ENCODE measurements around the gene GNAS-AS1.
"Not testable (repeated sequence)": the region's sequence is repeated elsewhere in the genome, so short reads cannot be mapped to it uniquely, and the experiment has no call there.

GNAS-AS1 gene

GRCh38 chr20:58837717-58838116 lies 13.0 kb downstream of the GNAS-AS1 start:
- no peak overlapping the region for H3K27ac Mint-ChIP-seq
- peak; percentile 75 for ATAC-seq
- no peaks in the 10 kb centered on the region for H3K36me3 Mint-ChIP-seq
- DNase-seq (ENCODE audit: low spot score in 2 of 2): no peak
- H3K4me3 Mint-ChIP-seq: no peak overlapping the region
- H3K4me1 Mint-ChIP-seq: peaks cover 18% of the 10 kb centered on the region
- no peaks in the 10 kb centered on the region for H3K9me3 Mint-ChIP-seq

GRCh38 chr20:58836616-58837204 lies 14.0 kb downstream of the GNAS-AS1 start:
- ATAC-seq: no peak
- Mint-ChIP-seq H3K36me3 (no peaks in the 10 kb centered on the region), H3K27ac (no peak overlapping the region), H3K9me3 (no peaks in the 10 kb centered on the region), H3K4me3 (no peak overlapping the region), H3K4me1 (peaks cover 18% of the 10 kb centered on the region)
- no peak for DNase-seq (ENCODE audit: low spot score in 2 of 2)

- H3K36me3 Mint-ChIP-seq: peaks cover 8% of the 10 kb centered on the region
- H3K4me3 Mint-ChIP-seq: no peak overlapping the region
- H3K9me3 Mint-ChIP-seq: peaks cover 2% of the 10 kb centered on the region
- ATAC-seq (peak; percentile 41), DNase-seq (ENCODE audit: low spot score in 2 of 2) (no peak)
- no peak overlapping the region for H3K27ac Mint-ChIP-seq
- H3K4me1 Mint-ChIP-seq: peaks cover 21% of the 10 kb centered on the region
Measured at GRCh38 chr20:58835231-58835630, 15.5 kb downstream of the GNAS-AS1 start.

- H3K9me3 Mint-ChIP-seq: peaks cover 6% of the 10 kb centered on the region
- no peak overlapping the region for H3K27ac Mint-ChIP-seq
- peaks cover 15% of the 10 kb centered on the region for H3K36me3 Mint-ChIP-seq
- no peak overlapping the region for H3K4me3 Mint-ChIP-seq
- peaks cover 12% of the 10 kb centered on the region for H3K4me1 Mint-ChIP-seq
- no peak for DNase-seq (ENCODE audit: low spot score in 2 of 2)
- no peak for ATAC-seq
Measured at GRCh38 chr20:58833921-58834320, 16.8 kb downstream of the GNAS-AS1 start.

- DNase-seq (ENCODE audit: low spot score in 2 of 2) (no peak), ATAC-seq (no peak)
- no peak overlapping the region for H3K27ac Mint-ChIP-seq
- H3K4me1 Mint-ChIP-seq: peaks cover 8% of the 10 kb centered on the region
- peaks cover 15% of the 10 kb centered on the region for H3K36me3 Mint-ChIP-seq
- no peak overlapping the region for H3K4me3 Mint-ChIP-seq
- peaks cover 6% of the 10 kb centered on the region for H3K9me3 Mint-ChIP-seq
Measured at GRCh38 chr20:58832457-58832856, 18.2 kb downstream of the GNAS-AS1 start.

GRCh38 chr20:58829531-58829941 lies 21.2 kb downstream of the GNAS-AS1 start:
- Mint-ChIP-seq H3K4me1 (peaks cover 6% of the 10 kb centered on the region), H3K9me3 (peaks cover 6% of the 10 kb centered on the region), H3K36me3 (peaks cover 15% of the 10 kb centered on the region), H3K27ac (peak overlapping the region; percentile 88), H3K4me3 (no peak overlapping the region)
- ATAC-seq (no peak), DNase-seq (ENCODE audit: low spot score in 2 of 2) (no peak)

- not testable (repeated sequence) for H3K9me3 Mint-ChIP-seq; ATAC-seq; H3K4me3 Mint-ChIP-seq; H3K27ac Mint-ChIP-seq; H3K4me1 Mint-ChIP-seq; DNase-seq (ENCODE audit: low spot score in 2 of 2)
- peaks cover 15% of the 10 kb centered on the region for H3K36me3 Mint-ChIP-seq
Measured at GRCh38 chr20:58828804-58829203, 21.9 kb downstream of the GNAS-AS1 start.

- H3K27ac Mint-ChIP-seq: no peak overlapping the region
- ATAC-seq (no peak), DNase-seq (ENCODE audit: low spot score in 2 of 2) (no peak)
- peaks cover 6% of the 10 kb centered on the region for H3K9me3 Mint-ChIP-seq
- H3K4me1 Mint-ChIP-seq: peaks cover 6% of the 10 kb centered on the region
- H3K36me3 Mint-ChIP-seq: peaks cover 15% of the 10 kb centered on the region
- H3K4me3 Mint-ChIP-seq: no peak overlapping the region
Measured at GRCh38 chr20:58828136-58828535, 22.6 kb downstream of the GNAS-AS1 start.

GRCh38 chr20:58826271-58826670 lies 24.4 kb downstream of the GNAS-AS1 start:
- Mint-ChIP-seq H3K4me1 (peaks cover 6% of the 10 kb centered on the region), H3K36me3 (peaks cover 15% of the 10 kb centered on the region), H3K4me3 (no peak overlapping the region), H3K9me3 (peaks cover 6% of the 10 kb centered on the region), H3K27ac (no peak overlapping the region)
- DNase-seq (ENCODE audit: low spot score in 2 of 2) (no peak), ATAC-seq (no peak)

- Mint-ChIP-seq H3K4me3 (no peak overlapping the region), H3K36me3 (peaks cover 9% of the 10 kb centered on the region), H3K27ac (no peak overlapping the region), H3K4me1 (peaks cover 2% of the 10 kb centered on the region), H3K9me3 (peaks cover 4% of the 10 kb centered on the region)
- DNase-seq (ENCODE audit: low spot score in 2 of 2) (no peak), ATAC-seq (no peak)
Measured at GRCh38 chr20:58825450-58825849, 25.3 kb downstream of the GNAS-AS1 start.

- ATAC-seq (no peak), DNase-seq (ENCODE audit: low spot score in 2 of 2) (no peak)
- peaks cover 4% of the 10 kb centered on the region for H3K9me3 Mint-ChIP-seq
- peaks cover 3% of the 10 kb centered on the region for H3K36me3 Mint-ChIP-seq
- H3K27ac Mint-ChIP-seq: no peak overlapping the region
- no peak overlapping the region for H3K4me3 Mint-ChIP-seq
- no peaks in the 10 kb centered on the region for H3K4me1 Mint-ChIP-seq
Measured at GRCh38 chr20:58824843-58825242, 25.9 kb downstream of the GNAS-AS1 start.

- no peak for ATAC-seq
- H3K4me3 Mint-ChIP-seq: no peak overlapping the region
- no peak overlapping the region for H3K27ac Mint-ChIP-seq
- peaks cover 14% of the 10 kb centered on the region for H3K4me1 Mint-ChIP-seq
- no peaks in the 10 kb centered on the region for H3K9me3 Mint-ChIP-seq
- DNase-seq (ENCODE audit: low spot score in 2 of 2): no peak
- H3K36me3 Mint-ChIP-seq: no peaks in the 10 kb centered on the region
Measured at GRCh38 chr20:58822748-58823730, 27.7 kb downstream of the GNAS-AS1 start.

- Mint-ChIP-seq H3K36me3 (no peaks in the 10 kb centered on the region), H3K4me3 (no peak overlapping the region), H3K4me1 (peaks cover 19% of the 10 kb centered on the region), H3K27ac (no peak overlapping the region), H3K9me3 (no peaks in the 10 kb centered on the region)
- DNase-seq (ENCODE audit: low spot score in 2 of 2): no peak
- no peak for ATAC-seq
Measured at GRCh38 chr20:58822149-58822548, 28.6 kb downstream of the GNAS-AS1 start.

- peaks cover 19% of the 10 kb centered on the region for H3K4me1 Mint-ChIP-seq
- DNase-seq (ENCODE audit: low spot score in 2 of 2); H3K36me3 Mint-ChIP-seq; H3K27ac Mint-ChIP-seq; ATAC-seq; H3K4me3 Mint-ChIP-seq; H3K9me3 Mint-ChIP-seq: not testable (repeated sequence)
Measured at GRCh38 chr20:58820515-58820914, 30.2 kb downstream of the GNAS-AS1 start.

GRCh38 chr20:58819921-58820320 lies 30.8 kb downstream of the GNAS-AS1 start:
- ATAC-seq (no peak), DNase-seq (ENCODE audit: low spot score in 2 of 2) (no peak)
- no peak overlapping the region for H3K4me3 Mint-ChIP-seq
- no peaks in the 10 kb centered on the region for H3K9me3 Mint-ChIP-seq
- no peaks in the 10 kb centered on the region for H3K36me3 Mint-ChIP-seq
- peaks cover 19% of the 10 kb centered on the region for H3K4me1 Mint-ChIP-seq
- no peak overlapping the region for H3K27ac Mint-ChIP-seq

Measured in stimulated activated effector memory CD8-positive, alpha-beta T cell treated with anti-CD3 and anti-CD28 coated beads, Interleukin-12 subunit alpha, Interleukin-12 subunit beta, amount 100 ng/mL, for 72 hours (primary cell).